H1 (cell line): Measurements from ENCODE around the gene CETN2. TPM values are rescaled to one million over a fixed set of nuclear protein-coding genes. Genes with fewer than 3 reads are reported as not detected.

ENCODE experiments used
- ASH2L ChIP-seq: fragments of 200-600, 300-600 bp; sonication (generic); IDR thresholded peaks from one replicate; pipeline ENCODE4 v1.7.1; 2017; ENCODE audit warnings: low read length
- ATF2 ChIP-seq: IDR thresholded peaks from 2 replicates; pipeline ENCODE4 v1.6.1; 2012; ENCODE audit warnings: low read length, inconsistent platforms
- CBX5 ChIP-seq: fragments of 300-800, 300-1000 bp; sonication (generic); IDR thresholded peaks from 2 replicates; pipeline ENCODE4 v1.7.1; 2016; ENCODE audit warnings: antibody characterized with exemption, low read length, low read depth
- NRF1 ChIP-seq: IDR thresholded peaks from 2 replicates; pipeline ENCODE4 v1.6.1; 2011; ENCODE audit warnings: mild to moderate bottlenecking, low read depth, low read length, improper control_type of control experiment
- POLR2AphosphoS5 ChIP-seq: IDR thresholded peaks from 2 replicates; pipeline ENCODE4 v1.6.1; 2011; ENCODE audit warnings: low read depth, low read length
- polyA plus RNA-seq, 7 experiments: library from polyadenylated mRNA; depleted of rRNA in 3 of 7; stranded (reverse) in 5 of 7; unstranded in 2 of 7; fragments of >200 nt in 5 of 7; fragments of 200-250 nt in 2 of 7; gene quantifications; 1 replicate in 5 of 7; 2 replicates in 1 of 7; 4 replicates in 1 of 7; pipeline versions ENCODE4 v1.2.1 to v1.2.3, GENCODE V29; 2011 to 2013; ENCODE audit warnings: missing spikeins in 2 of 7, mixed read lengths in 2 of 7
- total RNA-seq: library from RNA; stranded (reverse); fragmentation: NEBNext Ultra II Directional; extraction: Animal tissue kit (Norgen Biotek cat#: 25700); gene quantifications from 2 replicates; pipeline ENCODE4 v1.2.1, GENCODE V29; 2021

CETN2 gene
- total and polyA plus RNA-seq, 2 of the 8 experiments (the other 6 are each of a cell fraction or from before 2014, with no cell fraction given) = 13.1 to 24.3 TPM

GRCh38 chrX:152806035-152806434, 24.5 kb downstream of the CETN2 start (continued):
- TF ChIP-seq NRF1 (no peak), POLR2AphosphoS5 (no peak), CBX5 (no peak), ATF2 (no peak), ASH2L (no peak)
